GM23338 (cell line): ENCODE data around the gene VSIG10L2. TPM values are rescaled to one million over a fixed set of nuclear protein-coding genes. Genes with fewer than 3 reads are reported as not detected.

ENCODE experiments used
- ATAC-seq: fragments of 200-7000 bp; cut with Tn5 transposase; 3 replicates; pipeline ENCODE4 v1.9.1; 2020
- DNase-seq: peaks from one replicate; pipeline ENCODE4 v3.0.0-alpha.2; 2015; ENCODE audit warnings: low spot score
- H2AFZ ChIP-seq: fragments of 200-600 bp; sonication (generic); 2 replicates; pipeline ENCODE4 v1.8.0; 2016; ENCODE audit warnings: antibody characterized with exemption, mild to moderate bottlenecking, moderate library complexity
- H3F3A ChIP-seq: fragments of 200-600 bp; sonication (generic); replicated peaks from 2 replicates; pipeline ENCODE4 v1.8.0; 2017; ENCODE audit warnings: antibody characterized with exemption, mixed run types, low read depth
- H3K27ac ChIP-seq: fragments of 200-600 bp; sonication (generic); 2 replicates; pipeline ENCODE4 v1.6.1; 2016; ENCODE audit warnings: low read depth
- H3K27me3 ChIP-seq: fragments of 200-600 bp; sonication (generic); 2 replicates; pipeline ENCODE4 v1.8.0; 2016; ENCODE audit warnings: mild to moderate bottlenecking, mixed run types, moderate library complexity; ENCODE audit not compliant: insufficient read depth
- H3K36me3 ChIP-seq: fragments of 200-600 bp; sonication (generic); 2 replicates; pipeline ENCODE4 v1.8.0; 2016; ENCODE audit warnings: mild to moderate bottlenecking; ENCODE audit not compliant: insufficient read depth
- H3K4me1 ChIP-seq: fragments of 200-600 bp; sonication (generic); 2 replicates; pipeline ENCODE4 v1.8.0; 2016; ENCODE audit warnings: mild to moderate bottlenecking, moderate library complexity; ENCODE audit not compliant: insufficient read depth
- H3K4me2 ChIP-seq: fragments of 200-600 bp; sonication (generic); 2 replicates; pipeline ENCODE4 v1.7.1; 2017; ENCODE audit warnings: mixed run types
- H3K4me3 ChIP-seq: fragments of 200-600 bp; sonication (generic); 2 replicates; pipeline ENCODE4 v1.6.1; 2016; ENCODE audit warnings: mixed run types
- H3K79me2 ChIP-seq: fragments of 200-600 bp; sonication (generic); replicated peaks from 2 replicates; pipeline ENCODE4 v1.8.0; 2017; ENCODE audit warnings: mild to moderate bottlenecking; ENCODE audit not compliant: insufficient read depth
- H3K9me2 ChIP-seq: fragments of 200-600 bp; sonication (generic); 2 replicates; pipeline ENCODE4 v1.8.0; 2017; ENCODE audit not compliant: insufficient read depth
- H4K20me1 ChIP-seq: fragments of 200-600 bp; sonication (generic); replicated peaks from 2 replicates; pipeline ENCODE4 v1.8.0; 2017; ENCODE audit warnings: mild to moderate bottlenecking; ENCODE audit not compliant: insufficient read depth
- H3K27ac Mint-ChIP-seq: 2 replicates; pipeline ENCODE4 v1.8.0; 2020; ENCODE audit warnings: inconsistent platforms, mild to moderate bottlenecking, moderate library complexity, mixed read lengths
- H3K27me3 Mint-ChIP-seq: 3 replicates; pipeline ENCODE4 v1.8.0; 2022; ENCODE audit warnings: low read depth, mild to moderate bottlenecking, moderate library complexity, mixed read lengths, inconsistent platforms; ENCODE audit not compliant: insufficient read depth, poor library complexity
- H3K36me3 Mint-ChIP-seq: 3 replicates; pipeline ENCODE4 v1.8.0; 2021; ENCODE audit warnings: low read depth, mild to moderate bottlenecking, inconsistent platforms, moderate library complexity, mixed read lengths
- H3K4me1 Mint-ChIP-seq: 3 replicates; pipeline ENCODE4 v1.8.0; 2020; ENCODE audit warnings: mild to moderate bottlenecking, inconsistent platforms, mixed read lengths
- H3K4me3 Mint-ChIP-seq: 3 replicates; pipeline ENCODE4 v1.8.0; 2021; ENCODE audit warnings: moderate library complexity, mild to moderate bottlenecking, inconsistent platforms, mixed read lengths
- H3K9me3 Mint-ChIP-seq: 3 replicates; pipeline ENCODE4 v1.8.0; 2020; ENCODE audit warnings: moderate library complexity, mild to moderate bottlenecking, inconsistent platforms, mixed read lengths
- CREB1 ChIP-seq: fragments of 250-450 bp; sonication (Bioruptor Pico); IDR thresholded peaks from 2 replicates; pipeline ENCODE4 v1.5.0; 2020; ENCODE audit warnings: low read depth, mild to moderate bottlenecking, moderate library complexity
- ETS1 ChIP-seq: IDR thresholded peaks from 2 replicates; pipeline ENCODE4 v1.6.1; 2016; ENCODE audit warnings: antibody characterized with exemption
- EZH2 ChIP-seq: fragments of 200-600 bp; sonication (generic); IDR thresholded peaks from one replicate; pipeline ENCODE4 v1.8.0; 2017; ENCODE audit warnings: antibody characterized with exemption, mild to moderate bottlenecking, low read depth; ENCODE audit not compliant: unreplicated experiment
- EZH2phosphoT487 ChIP-seq: fragments of 200-600 bp; sonication (generic); IDR thresholded peaks from one replicate; pipeline ENCODE4 v1.8.1; 2018; ENCODE audit warnings: antibody characterized with exemption; ENCODE audit not compliant: unreplicated experiment
- NANOG ChIP-seq: IDR thresholded peaks from 2 replicates; pipeline ENCODE4 v1.6.1; 2016; ENCODE audit warnings: antibody characterized with exemption, borderline replicate concordance
- POLR2AphosphoS5 ChIP-seq: IDR thresholded peaks from 2 replicates; pipeline ENCODE4 v1.6.1; 2016; ENCODE audit warnings: antibody characterized with exemption, low read depth
- REST ChIP-seq: IDR thresholded peaks from one replicate; pipeline ENCODE4 v1.6.1; 2018; ENCODE audit warnings: antibody characterized with exemption; ENCODE audit not compliant: unreplicated experiment
- STAT1 ChIP-seq: IDR thresholded peaks from one replicate; pipeline ENCODE4 v1.6.1; 2016; ENCODE audit warnings: antibody characterized with exemption; ENCODE audit not compliant: unreplicated experiment
- ZNF114 ChIP-seq: fragments of 250-450 bp; sonication (Bioruptor Pico); IDR thresholded peaks from 2 replicates; pipeline ENCODE4 v1.5.0; 2020; ENCODE audit warnings: mild to moderate bottlenecking, moderate library complexity
- ZNF331 ChIP-seq: fragments of 250-450 bp; sonication (Bioruptor Pico); IDR thresholded peaks from 2 replicates; pipeline ENCODE4 v1.5.0; 2020; ENCODE audit warnings: low read depth, mild to moderate bottlenecking, moderate library complexity
- polyA plus RNA-seq: library from polyadenylated mRNA; unstranded; fragments of >200 nt; fragmentation: Nextera tagmentation; extraction: Ambion mirVana; gene quantifications from 2 replicates; pipeline ENCODE4 v1.2.1, GENCODE V29; 2016
- total RNA-seq: library from RNA; depleted of rRNA; stranded (reverse); fragments of >200 nt; shearing (Covaris generic); gene quantifications from 2 replicates; pipeline ENCODE4 v1.2.3, GENCODE V29; 2014

VSIG10L2 gene
- total and polyA plus RNA-seq, 2 experiments from 2014 or later: 0.63 TPM; not detected in 1

- H3K27me3 Mint-ChIP-seq: peaks cover 2% of the 10 kb centered on the region
- no peak for DNase-seq
- no peak for ATAC-seq
Observed at GRCh38 chr11:125955856-125956255, 10.0 kb downstream of the VSIG10L2 start.

More at GRCh38 chr11:125955856-125956255, 10.0 kb downstream of the VSIG10L2 start:
- Mint-ChIP-seq H3K4me1 (peaks cover 16% of the 10 kb centered on the region), H3K36me3 (peaks cover 1% of the 10 kb centered on the region; the same call in 2 of the 3 replicates), H3K27ac (no peak overlapping the region), H3K4me3 (no peak overlapping the region), H3K9me3 (no peaks in the 10 kb centered on the region; the same call in 2 of the 3 replicates)
- Histone ChIP-seq H3F3A (no peaks in the 10 kb centered on the region), H4K20me1 (no peaks in the 10 kb centered on the region), H3K4me3 (no peak overlapping the region), H3K27me3 (no peaks in the 10 kb centered on the region), H3K79me2 (no peaks in the 10 kb centered on the region), H2AFZ (no peak overlapping the region), H3K4me1 (peaks cover 8% of the 10 kb centered on the region; the same call in 1 of the 2 replicates), H3K27ac (no peak overlapping the region), H3K9me2 (no peaks in the 10 kb centered on the region), H3K4me2 (no peak overlapping the region), H3K36me3 (peaks cover 5% of the 10 kb centered on the region; the same call in 1 of the 2 replicates)
- no peak for TF ChIP-seq EZH2phosphoT487
- no peak for TF ChIP-seq ETS1
- TF ChIP-seq STAT1: no peak
- TF ChIP-seq CREB1 (CRISPR knock-in tag): no peak
- no peak for TF ChIP-seq POLR2AphosphoS5
- TF ChIP-seq EZH2: no peak
- no peak for TF ChIP-seq ZNF114 (CRISPR knock-in tag)
- no peak for TF ChIP-seq ZNF331
- no peak for TF ChIP-seq NANOG
- no peak for TF ChIP-seq REST
